Measurements from ENCODE around the gene BCHE.
A peak's percentile ranks its signal among the peaks of the same experiment; 100 is the strongest.

Gene BCHE

GRCh38 chr3:165852711-165853110 is 15.5 kb upstream of the BCHE start:
- Histone ChIP-seq H3K9ac (ENCODE audit: low read length) (no peak overlapping the region), H3K4me1 (ENCODE audit: control insufficient read depth, low read depth, low read length) (no peaks in the 10 kb centered on the region), H3K23ac (ENCODE audit: low read length) (no peak overlapping the region), H3K36me3 (ENCODE audit: control insufficient read depth, insufficient read depth, low read length) (no peaks in the 10 kb centered on the region), H3K27me3 (ENCODE audit: insufficient read depth, low read length, poor library complexity) (no peaks in the 10 kb centered on the region), H3K56ac (ENCODE audit: low read length) (no peak overlapping the region), H4K8ac (ENCODE audit: low read depth, low read length) (no peak overlapping the region), H3K27ac (ENCODE audit: low read depth, low read length) (no peak overlapping the region), H3K79me1 (ENCODE audit: low read length) (no peaks in the 10 kb centered on the region), H2AK5ac (ENCODE audit: low read length) (no peak overlapping the region), H3K4ac (ENCODE audit: low read depth, low read length) (no peak overlapping the region), H2BK5ac (ENCODE audit: low read length) (no peak overlapping the region), H3K4me2 (ENCODE audit: low read length) (no peak overlapping the region), H3K18ac (ENCODE audit: low read length) (no peak overlapping the region), H2BK15ac (replicated peaks; ENCODE audit: low read depth) (no peak overlapping the region), H3K4me3 (ENCODE audit: low read length) (no peak overlapping the region), H4K5ac (ENCODE audit: low read length) (no peak overlapping the region), H3K79me2 (ENCODE audit: control insufficient read depth, insufficient read depth, low read length) (no peaks in the 10 kb centered on the region), H2BK120ac (ENCODE audit: low read depth, low read length) (no peak overlapping the region)
- DNase-seq = no peak

GRCh38 chr3:165852191-165852590 is 15.0 kb upstream of the BCHE start:
- Histone ChIP-seq H4K8ac (ENCODE audit: low read depth, low read length) (no peak overlapping the region), H3K79me1 (ENCODE audit: low read length) (no peaks in the 10 kb centered on the region), H3K27ac (ENCODE audit: low read depth, low read length) (no peak overlapping the region), H3K23ac (ENCODE audit: low read length) (no peak overlapping the region), H2BK5ac (ENCODE audit: low read length) (no peak overlapping the region), H3K4ac (ENCODE audit: low read depth, low read length) (no peak overlapping the region), H3K9ac (ENCODE audit: low read length) (no peak overlapping the region), H2AK5ac (ENCODE audit: low read length) (no peak overlapping the region), H2BK120ac (ENCODE audit: low read depth, low read length) (no peak overlapping the region), H3K56ac (ENCODE audit: low read length) (no peak overlapping the region), H4K5ac (ENCODE audit: low read length) (no peak overlapping the region), H3K36me3 (ENCODE audit: control insufficient read depth, insufficient read depth, low read length) (no peaks in the 10 kb centered on the region), H3K4me1 (ENCODE audit: control insufficient read depth, low read depth, low read length) (no peaks in the 10 kb centered on the region), H3K27me3 (ENCODE audit: insufficient read depth, low read length, poor library complexity) (no peaks in the 10 kb centered on the region), H3K4me3 (ENCODE audit: low read length) (no peak overlapping the region), H3K18ac (ENCODE audit: low read length) (no peak overlapping the region), H3K4me2 (ENCODE audit: low read length) (no peak overlapping the region), H3K79me2 (ENCODE audit: control insufficient read depth, insufficient read depth, low read length) (no peaks in the 10 kb centered on the region), H2BK15ac (replicated peaks; ENCODE audit: low read depth) (no peak overlapping the region)
- no CpG with 5 or more reads among the region's 2 CpGs for WGBS (ENCODE audit: extremely low coverage, insufficient coverage, low lambda C conversion rate)
- no peak for DNase-seq

GRCh38 chr3:165846056-165846455 is 8.8 kb upstream of the BCHE start:
- no peak overlapping the region for H3K56ac ChIP-seq (ENCODE audit: low read length)
- no peak overlapping the region for H3K4ac ChIP-seq (ENCODE audit: low read depth, low read length)
- no peak overlapping the region for H3K18ac ChIP-seq (ENCODE audit: low read length)
- H3K4me2 ChIP-seq (ENCODE audit: low read length) = no peak overlapping the region
- H2AK5ac ChIP-seq (ENCODE audit: low read length) = no peak overlapping the region
- DNase-seq = no peak
- H4K8ac ChIP-seq (ENCODE audit: low read depth, low read length) = no peak overlapping the region
- H3K27me3 ChIP-seq (ENCODE audit: insufficient read depth, low read length, poor library complexity) = no peaks in the 10 kb centered on the region
- H2BK15ac ChIP-seq (replicated peaks; ENCODE audit: low read depth) = no peak overlapping the region
- no peak overlapping the region for H3K4me3 ChIP-seq (ENCODE audit: low read length)
- H3K4me1 ChIP-seq (ENCODE audit: control insufficient read depth, low read depth, low read length) = no peaks in the 10 kb centered on the region
- no CpG with 5 or more reads among the region's 6 CpGs for WGBS (ENCODE audit: extremely low coverage, insufficient coverage, low lambda C conversion rate)
- no peaks in the 10 kb centered on the region for H3K79me2 ChIP-seq (ENCODE audit: control insufficient read depth, insufficient read depth, low read length)
- H3K27ac ChIP-seq (ENCODE audit: low read depth, low read length) = no peak overlapping the region
- H2BK5ac ChIP-seq (ENCODE audit: low read length) = no peak overlapping the region
- no peak overlapping the region for H3K9ac ChIP-seq (ENCODE audit: low read length)
- no peak overlapping the region for H2BK120ac ChIP-seq (ENCODE audit: low read depth, low read length)
- H4K5ac ChIP-seq (ENCODE audit: low read length) = no peak overlapping the region
- H3K79me1 ChIP-seq (ENCODE audit: low read length) = no peaks in the 10 kb centered on the region
- no peak overlapping the region for H3K23ac ChIP-seq (ENCODE audit: low read length)
- no peaks in the 10 kb centered on the region for H3K36me3 ChIP-seq (ENCODE audit: control insufficient read depth, insufficient read depth, low read length)

DNA sequence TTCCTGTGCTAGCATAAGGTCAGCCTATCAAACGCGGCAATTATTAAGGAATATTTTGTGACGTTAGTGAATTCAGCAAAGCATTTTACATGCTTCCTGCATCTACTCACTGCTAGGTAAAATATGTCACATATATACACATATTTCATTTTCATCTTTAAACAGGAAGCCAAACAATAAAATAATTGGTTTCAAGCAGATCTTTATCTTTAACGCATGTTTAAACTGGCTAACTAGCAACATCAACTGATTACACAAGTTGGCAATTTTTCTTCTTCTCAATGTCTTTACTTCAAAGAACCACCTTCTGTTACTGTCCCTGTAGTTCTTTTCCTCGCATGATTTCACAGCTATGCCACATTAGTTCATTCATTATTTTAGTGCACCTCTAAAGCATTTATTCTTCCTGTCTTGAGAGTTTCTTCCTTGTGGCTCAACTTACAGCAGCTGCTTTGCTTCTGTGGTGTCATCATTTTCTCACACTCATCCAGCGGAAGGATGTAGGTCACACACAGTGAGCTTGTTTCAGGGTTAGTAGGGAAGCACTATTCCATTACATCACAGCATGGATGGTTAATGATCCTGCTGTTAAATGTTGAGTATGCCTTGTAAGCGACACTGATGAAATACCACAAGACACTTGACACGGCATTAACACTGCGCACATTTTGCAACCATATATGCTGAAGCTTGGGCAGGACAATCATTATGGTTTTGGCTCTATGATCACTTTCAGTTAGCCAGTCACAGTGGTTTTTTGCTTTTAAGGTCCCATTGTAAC is 2.3 kb upstream of the BCHE start:
- no peaks in the 10 kb centered on the region for H3K4me1 ChIP-seq (ENCODE audit: control insufficient read depth, low read depth, low read length)
- H4K8ac ChIP-seq (ENCODE audit: low read depth, low read length) = no peak overlapping the region
- DNase-seq = peak; percentile 9
- peak overlapping the region; percentile 69 for H3K23ac ChIP-seq (ENCODE audit: low read length)
- no peaks in the 10 kb centered on the region for H3K79me2 ChIP-seq (ENCODE audit: control insufficient read depth, insufficient read depth, low read length)
- H3K79me1 ChIP-seq (ENCODE audit: low read length) = no peaks in the 10 kb centered on the region
- no peak overlapping the region for H2BK15ac ChIP-seq (replicated peaks; ENCODE audit: low read depth)
- H3K4me3 ChIP-seq (ENCODE audit: low read length) = no peak overlapping the region
- no peak overlapping the region for H2BK120ac ChIP-seq (ENCODE audit: low read depth, low read length)
- no peak overlapping the region for H3K56ac ChIP-seq (ENCODE audit: low read length)
- no peak overlapping the region for H3K18ac ChIP-seq (ENCODE audit: low read length)
- no peak overlapping the region for H3K27ac ChIP-seq (ENCODE audit: low read depth, low read length)
- H2BK5ac ChIP-seq (ENCODE audit: low read length) = no peak overlapping the region
- H3K4me2 ChIP-seq (ENCODE audit: low read length) = no peak overlapping the region
- no peaks in the 10 kb centered on the region for H3K36me3 ChIP-seq (ENCODE audit: control insufficient read depth, insufficient read depth, low read length)
- H3K9ac ChIP-seq (ENCODE audit: low read length) = no peak overlapping the region
- no peak overlapping the region for H2AK5ac ChIP-seq (ENCODE audit: low read length)
- no CpG with 5 or more reads among the region's 9 CpGs for WGBS (ENCODE audit: extremely low coverage, insufficient coverage, low lambda C conversion rate)
- H4K5ac ChIP-seq (ENCODE audit: low read length) = no peak overlapping the region
- no peak overlapping the region for H3K4ac ChIP-seq (ENCODE audit: low read depth, low read length)
- no peaks in the 10 kb centered on the region for H3K27me3 ChIP-seq (ENCODE audit: insufficient read depth, low read length, poor library complexity)

GRCh38 chr3:165837801-165838200 is 578 bp upstream of the BCHE start:
- Histone ChIP-seq H3K79me2 (ENCODE audit: control insufficient read depth, insufficient read depth, low read length) (no peaks in the 10 kb centered on the region), H3K23ac (ENCODE audit: low read length) (no peak overlapping the region), H3K4me1 (ENCODE audit: control insufficient read depth, low read depth, low read length) (no peaks in the 10 kb centered on the region), H3K27me3 (ENCODE audit: insufficient read depth, low read length, poor library complexity) (no peaks in the 10 kb centered on the region), H4K5ac (ENCODE audit: low read length) (no peak overlapping the region), H3K9ac (ENCODE audit: low read length) (no peak overlapping the region), H3K4me2 (ENCODE audit: low read length) (no peak overlapping the region), H2BK15ac (replicated peaks; ENCODE audit: low read depth) (no peak overlapping the region), H3K27ac (ENCODE audit: low read depth, low read length) (no peak overlapping the region), H3K36me3 (ENCODE audit: control insufficient read depth, insufficient read depth, low read length) (no peaks in the 10 kb centered on the region), H2BK120ac (ENCODE audit: low read depth, low read length) (no peak overlapping the region), H3K18ac (ENCODE audit: low read length) (no peak overlapping the region), H2AK5ac (ENCODE audit: low read length) (no peak overlapping the region), H2BK5ac (ENCODE audit: low read length) (no peak overlapping the region), H3K79me1 (ENCODE audit: low read length) (no peaks in the 10 kb centered on the region), H3K4ac (ENCODE audit: low read depth, low read length) (no peak overlapping the region), H3K56ac (ENCODE audit: low read length) (no peak overlapping the region), H3K4me3 (ENCODE audit: low read length) (no peak overlapping the region), H4K8ac (ENCODE audit: low read depth, low read length) (no peak overlapping the region)
- WGBS (ENCODE audit: extremely low coverage, insufficient coverage, low lambda C conversion rate) = no CpG with 5 or more reads among the region's 1 CpG
- no peak for DNase-seq

DNA sequence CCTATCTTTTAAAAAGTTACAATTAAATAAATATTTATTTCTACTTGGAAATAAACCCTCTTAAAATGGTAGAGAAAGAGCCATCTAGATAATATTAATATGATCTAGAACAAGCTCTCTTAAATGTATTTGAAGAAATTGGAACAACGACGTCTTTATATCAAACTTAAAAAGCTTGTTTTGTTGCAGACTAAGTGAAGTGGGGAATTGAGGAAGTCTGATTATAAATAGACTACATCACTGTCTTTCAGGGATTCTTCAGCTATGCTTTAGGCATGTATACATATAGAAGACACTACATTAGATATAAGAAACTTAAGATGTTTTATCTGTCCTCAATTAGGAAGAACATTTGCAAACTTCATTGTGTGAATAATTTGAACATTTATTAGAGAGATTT is 1.8 kb downstream of the BCHE start:
- no peak overlapping the region for H3K56ac ChIP-seq (ENCODE audit: low read length)
- H2BK15ac ChIP-seq (replicated peaks; ENCODE audit: low read depth) = no peak overlapping the region
- no CpG with 5 or more reads among the region's 2 CpGs for WGBS (ENCODE audit: extremely low coverage, insufficient coverage, low lambda C conversion rate)
- H3K27me3 ChIP-seq (ENCODE audit: insufficient read depth, low read length, poor library complexity) = no peaks in the 10 kb centered on the region
- H2BK120ac ChIP-seq (ENCODE audit: low read depth, low read length) = no peak overlapping the region
- no peak overlapping the region for H3K4me2 ChIP-seq (ENCODE audit: low read length)
- no peak overlapping the region for H4K5ac ChIP-seq (ENCODE audit: low read length)
- DNase-seq = no peak
- H3K4ac ChIP-seq (ENCODE audit: low read depth, low read length) = no peak overlapping the region
- no peak overlapping the region for H3K9ac ChIP-seq (ENCODE audit: low read length)
- no peaks in the 10 kb centered on the region for H3K4me1 ChIP-seq (ENCODE audit: control insufficient read depth, low read depth, low read length)
- no peak overlapping the region for H3K23ac ChIP-seq (ENCODE audit: low read length)
- no peaks in the 10 kb centered on the region for H3K36me3 ChIP-seq (ENCODE audit: control insufficient read depth, insufficient read depth, low read length)
- no peak overlapping the region for H2AK5ac ChIP-seq (ENCODE audit: low read length)
- no peak overlapping the region for H3K27ac ChIP-seq (ENCODE audit: low read depth, low read length)
- H3K79me1 ChIP-seq (ENCODE audit: low read length) = no peaks in the 10 kb centered on the region
- H3K18ac ChIP-seq (ENCODE audit: low read length) = no peak overlapping the region
- no peaks in the 10 kb centered on the region for H3K79me2 ChIP-seq (ENCODE audit: control insufficient read depth, insufficient read depth, low read length)
- H3K4me3 ChIP-seq (ENCODE audit: low read length) = no peak overlapping the region
- no peak overlapping the region for H2BK5ac ChIP-seq (ENCODE audit: low read length)
- no peak overlapping the region for H4K8ac ChIP-seq (ENCODE audit: low read depth, low read length)
